DOHH2 (cell line): ENCODE results near the gene HNRNPLL.

Experiments used
- H3F3A ChIP-seq: fragments of 200-600 bp; sonication (generic), shearing (Covaris generic); 2 replicates; pipeline ENCODE4 v1.6.0; 2016; ENCODE audit warnings: antibody characterized with exemption, mild to moderate bottlenecking; ENCODE audit not compliant: control insufficient read depth, insufficient read depth
- H3K27ac ChIP-seq: fragments of 200-600 bp; sonication (generic); 2 replicates; pipeline ENCODE4 v1.5.1; 2014; ENCODE audit warnings: low read depth, mild to moderate bottlenecking, low read length, moderate library complexity
- H3K27me3 ChIP-seq: fragments of 200-600 bp; sonication (generic); 2 replicates; pipeline ENCODE4 v1.6.1; 2014; ENCODE audit warnings: mild to moderate bottlenecking, low read length, mixed read lengths; ENCODE audit not compliant: control insufficient read depth
- H3K36me3 ChIP-seq: fragments of 200-600 bp; sonication (generic); 2 replicates; pipeline ENCODE4 v1.6.1; 2014; ENCODE audit warnings: mild to moderate bottlenecking, low read length, moderate library complexity, mixed read lengths; ENCODE audit not compliant: control insufficient read depth
- H3K4me1 ChIP-seq: fragments of 200-600 bp; sonication (generic); 2 replicates; pipeline ENCODE4 v1.6.1; 2014; ENCODE audit warnings: mild to moderate bottlenecking, low read length, mixed read lengths; ENCODE audit not compliant: control insufficient read depth
- H3K4me2 ChIP-seq: fragments of 200-600 bp; sonication (generic); 2 replicates; pipeline ENCODE4 v1.6.0; 2014; ENCODE audit warnings: mild to moderate bottlenecking, low read length, moderate library complexity
- H3K4me3 ChIP-seq: fragments of 200-600 bp; sonication (generic); 2 replicates; pipeline ENCODE4 v1.5.1; 2014; ENCODE audit warnings: mild to moderate bottlenecking, low read length, mixed read lengths
- H3K79me2 ChIP-seq: fragments of 200-600 bp; sonication (generic); 2 replicates; pipeline ENCODE4 v1.6.1; 2014; ENCODE audit warnings: mild to moderate bottlenecking, low read length, mixed read lengths; ENCODE audit not compliant: control insufficient read depth
- H3K9me2 ChIP-seq: fragments of 200-600 bp; sonication (generic); replicated peaks from 2 replicates; pipeline ENCODE4 v1.6.1; 2014; ENCODE audit warnings: mild to moderate bottlenecking, low read length, mixed read lengths; ENCODE audit not compliant: control insufficient read depth
- H3K9me3 ChIP-seq: fragments of 200-600 bp; sonication (generic); 2 replicates; pipeline ENCODE4 v1.6.1; 2014; ENCODE audit warnings: antibody characterized with exemption, low read length, mixed read lengths; ENCODE audit not compliant: control insufficient read depth, insufficient read depth
- H4K20me1 ChIP-seq: fragments of 200-600 bp; sonication (generic); 2 replicates; pipeline ENCODE4 v1.6.0; 2014; ENCODE audit warnings: low read depth, mild to moderate bottlenecking, antibody characterized with exemption, low read length, moderate library complexity; ENCODE audit not compliant: control insufficient read depth, insufficient read depth
- CTCF ChIP-seq: fragments of 200-600 bp; sonication (generic); IDR thresholded peaks from one replicate; pipeline ENCODE4 v1.5.1; 2014; ENCODE audit warnings: antibody characterized with exemption, mild to moderate bottlenecking, low read depth, low read length; ENCODE audit not compliant: poor library complexity, severe bottlenecking
- EZH2phosphoT487 ChIP-seq: fragments of 200-600 bp; sonication (generic); IDR thresholded peaks from 2 replicates; pipeline ENCODE4 v1.6.1; 2017; ENCODE audit warnings: borderline replicate concordance, mild to moderate bottlenecking, antibody characterized with exemption, low read length, moderate library complexity, mixed read lengths

HNRNPLL gene

GRCh38 chr2:38549071-38549704 is 53.5 kb downstream of the HNRNPLL start:
- Histone ChIP-seq H3K4me2 (no peak overlapping the region), H3K4me1 (no peaks in the 10 kb centered on the region), H3K27me3 (peaks cover 5% of the 10 kb centered on the region), H3K36me3 (no peaks in the 10 kb centered on the region), H3K27ac (no peak overlapping the region), H3K79me2 (no peaks in the 10 kb centered on the region), H3K9me2 (no peaks in the 10 kb centered on the region), H3K9me3 (no peaks in the 10 kb centered on the region), H3K4me3 (no peak overlapping the region), H3F3A (no peaks in the 10 kb centered on the region), H4K20me1 (no peaks in the 10 kb centered on the region)
- no peak for TF ChIP-seq EZH2phosphoT487
- TF ChIP-seq CTCF, result no peak

GRCh38 chr2:38547791-38548190 is 54.9 kb downstream of the HNRNPLL start:
- H3K79me2 ChIP-seq, result no peaks in the 10 kb centered on the region
- H3K27ac ChIP-seq, result no peak overlapping the region
- H3K4me1 ChIP-seq, result no peaks in the 10 kb centered on the region
- no peak overlapping the region for H3K4me3 ChIP-seq
- H3F3A ChIP-seq, result no peaks in the 10 kb centered on the region
- no peaks in the 10 kb centered on the region for H4K20me1 ChIP-seq
- no peak overlapping the region for H3K4me2 ChIP-seq
- peaks cover 5% of the 10 kb centered on the region for H3K27me3 ChIP-seq
- no peak for TF ChIP-seq CTCF
- no peak for TF ChIP-seq EZH2phosphoT487
- no peaks in the 10 kb centered on the region for H3K36me3 ChIP-seq
- no peaks in the 10 kb centered on the region for H3K9me3 ChIP-seq
- H3K9me2 ChIP-seq, result no peaks in the 10 kb centered on the region

- Histone ChIP-seq H3K27ac (no peak overlapping the region), H3K4me2 (no peak overlapping the region), H4K20me1 (no peaks in the 10 kb centered on the region), H3K9me2 (no peaks in the 10 kb centered on the region), H3K4me1 (no peaks in the 10 kb centered on the region), H3K79me2 (no peaks in the 10 kb centered on the region), H3K27me3 (no peaks in the 10 kb centered on the region; the same call in 1 of the 2 replicates), H3K36me3 (no peaks in the 10 kb centered on the region), H3F3A (no peaks in the 10 kb centered on the region), H3K4me3 (no peak overlapping the region), H3K9me3 (no peaks in the 10 kb centered on the region)
- TF ChIP-seq EZH2phosphoT487, result no peak
- no peak for TF ChIP-seq CTCF
These were observed 56.1 kb downstream of the HNRNPLL start for GRCh38 chr2:38546585-38546984.
